KMS-11 (cell line): ENCODE measurements around the gene TAF13.

Experiments used
- H2AFZ ChIP-seq: fragments of 200-600 bp; sonication (generic); 2 replicates; pipeline ENCODE4 v1.6.1; 2016; ENCODE audit warnings: antibody characterized with exemption, mixed run types, low read depth
- H3K27ac ChIP-seq: fragments of 200-600 bp; sonication (generic); 2 replicates; pipeline ENCODE4 v1.6.1; 2016; ENCODE audit warnings: mild to moderate bottlenecking, mixed run types
- H3K27me3 ChIP-seq: fragments of 200-600 bp; sonication (generic); 2 replicates; pipeline ENCODE4 v1.6.1; 2017; ENCODE audit warnings: mild to moderate bottlenecking, low read depth, mixed run types, moderate library complexity; ENCODE audit not compliant: insufficient read depth
- H3K36me3 ChIP-seq: fragments of 200-600 bp; sonication (generic); 2 replicates; pipeline ENCODE4 v1.6.1; 2017; ENCODE audit warnings: mild to moderate bottlenecking, mixed run types; ENCODE audit not compliant: insufficient read depth
- H3K4me1 ChIP-seq: fragments of 200-600 bp; sonication (generic); 2 replicates; pipeline ENCODE4 v1.6.1; 2016; ENCODE audit warnings: mild to moderate bottlenecking, low read depth, mixed run types; ENCODE audit not compliant: poor library complexity, severe bottlenecking
- H3K4me2 ChIP-seq: fragments of 200-600 bp; sonication (generic); 2 replicates; pipeline ENCODE4 v1.7.0; 2016; ENCODE audit warnings: mild to moderate bottlenecking, mixed run types
- H3K4me3 ChIP-seq: fragments of 200-600 bp; sonication (generic); IDR thresholded peaks from 2 replicates; pipeline ENCODE4 v1.6.1; 2017; ENCODE audit warnings: low read depth, low read length, mixed read lengths; ENCODE audit not compliant: insufficient read depth
- H3K79me2 ChIP-seq: fragments of 200-600 bp; sonication (generic); 2 replicates; pipeline ENCODE4 v1.6.1; 2016; ENCODE audit warnings: low read depth, mixed run types; ENCODE audit not compliant: insufficient read depth
- H3K9ac ChIP-seq: fragments of 200-600 bp; sonication (generic); 2 replicates; pipeline ENCODE4 v1.6.1; 2016; ENCODE audit warnings: mild to moderate bottlenecking, mixed run types
- H4K20me1 ChIP-seq: fragments of 200-600 bp; sonication (generic); 2 replicates; pipeline ENCODE4 v1.6.1; 2016; ENCODE audit warnings: mild to moderate bottlenecking, mixed run types; ENCODE audit not compliant: insufficient read depth
- CTCF ChIP-seq: fragments of 200-600 bp; sonication (generic); conservative IDR thresholded peaks from 2 replicates; pipeline ENCODE4 v1.6.1; 2017; ENCODE audit warnings: low read depth, mild to moderate bottlenecking, antibody characterized with exemption, low read length, moderate library complexity, mixed read lengths

TAF13 gene

GRCh38 chr1:109050228-109050995 is 25.4 kb downstream of the TAF13 start:
- Histone ChIP-seq H2AFZ (no peak overlapping the region), H3K4me3 (no peak overlapping the region)

GRCh38 chr1:109048335-109048734 is 27.5 kb downstream of the TAF13 start:
- Histone ChIP-seq H3K4me2 (no peak overlapping the region), H3K79me2 (no peaks in the 10 kb centered on the region), H3K36me3 (no peaks in the 10 kb centered on the region), H3K4me3 (no peak overlapping the region), H2AFZ (no peak overlapping the region), H4K20me1 (no peaks in the 10 kb centered on the region), H3K4me1 (no peaks in the 10 kb centered on the region), H3K27ac (no peak overlapping the region), H3K9ac (no peak overlapping the region), H3K27me3 (no peaks in the 10 kb centered on the region)
- no peak for TF ChIP-seq CTCF

More at GRCh38 chr1:109050228-109050995, 25.4 kb downstream of the TAF13 start:
- H3K4me1 ChIP-seq = no peaks in the 10 kb centered on the region
- H3K36me3 ChIP-seq = no peaks in the 10 kb centered on the region
- H3K27me3 ChIP-seq = no peaks in the 10 kb centered on the region
- TF ChIP-seq CTCF = no peak
- no peaks in the 10 kb centered on the region for H4K20me1 ChIP-seq
- no peaks in the 10 kb centered on the region for H3K79me2 ChIP-seq
- H3K9ac ChIP-seq = no peak overlapping the region
- H3K27ac ChIP-seq = no peak overlapping the region
- H3K4me2 ChIP-seq = no peak overlapping the region

- Histone ChIP-seq H3K27ac (no peak overlapping the region), H4K20me1 (no peaks in the 10 kb centered on the region), H3K4me3 (no peak overlapping the region), H3K4me2 (no peak overlapping the region), H3K36me3 (no peaks in the 10 kb centered on the region), H3K9ac (no peak overlapping the region), H3K4me1 (peaks cover 5% of the 10 kb centered on the region), H2AFZ (no peak overlapping the region), H3K79me2 (no peaks in the 10 kb centered on the region), H3K27me3 (no peaks in the 10 kb centered on the region)
- TF ChIP-seq CTCF = no peak
These were observed 28.5 kb downstream of the TAF13 start for GRCh38 chr1:109047339-109047738.

GRCh38 chr1:109046671-109047070 is 29.1 kb downstream of the TAF13 start:
- Histone ChIP-seq H3K4me3 (no peak overlapping the region), H3K27ac (no peak overlapping the region)

More at GRCh38 chr1:109046671-109047070, 29.1 kb downstream of the TAF13 start:
- Histone ChIP-seq H3K79me2 (no peaks in the 10 kb centered on the region), H3K4me2 (no peak overlapping the region), H3K4me1 (peaks cover 5% of the 10 kb centered on the region), H3K9ac (no peak overlapping the region), H3K36me3 (no peaks in the 10 kb centered on the region), H2AFZ (no peak overlapping the region), H4K20me1 (no peaks in the 10 kb centered on the region), H3K27me3 (no peaks in the 10 kb centered on the region)
- no peak for TF ChIP-seq CTCF
